SK-N-MC (cell line): ENCODE results near the gene EFHD2.

ENCODE experiments used
- EZH2 ChIP-seq: fragments of 200-600 bp; sonication (generic); IDR thresholded peaks from one replicate; pipeline ENCODE4 v1.6.1; 2017; ENCODE audit warnings: antibody characterized with exemption
- POLR2AphosphoS5 ChIP-seq: IDR thresholded peaks from 2 replicates; pipeline ENCODE4 v1.6.1; 2012; ENCODE audit warnings: mild to moderate bottlenecking, low read depth, low read length, borderline replicate concordance

DNA sequence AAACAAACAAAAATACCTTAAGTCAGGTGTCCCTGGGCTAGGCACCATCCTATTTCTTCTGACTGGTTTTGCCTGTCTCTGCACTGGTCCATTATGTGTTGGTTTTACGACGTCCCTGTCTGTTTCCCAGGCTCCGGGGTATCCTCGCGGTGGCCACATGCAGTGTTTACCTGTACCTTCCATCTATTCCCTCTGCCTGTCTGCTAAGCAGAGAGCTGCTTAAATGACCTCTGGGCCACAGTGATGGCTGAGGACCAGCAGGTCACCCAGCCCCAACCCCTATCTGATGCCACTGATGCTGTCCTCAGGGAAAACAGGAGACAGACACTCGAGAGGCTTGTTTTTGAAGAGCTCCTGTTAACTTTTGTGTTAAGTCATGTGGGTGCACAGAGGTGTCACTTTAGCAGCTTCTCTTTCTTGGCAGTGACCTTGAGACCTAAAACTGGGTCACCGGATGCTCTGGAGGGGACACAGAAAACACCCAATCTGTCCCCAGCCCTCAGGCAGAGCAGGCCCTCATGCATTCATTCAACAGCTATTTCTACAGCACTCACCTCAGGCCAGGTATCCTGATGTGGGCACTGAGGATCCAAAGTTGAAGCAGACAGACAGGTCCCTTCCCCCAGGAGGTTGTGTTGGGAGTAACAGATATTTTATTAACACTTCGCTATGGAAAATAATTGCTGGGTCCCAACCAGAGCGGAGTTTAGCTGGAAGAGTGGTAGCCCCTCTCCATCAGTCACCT is 4.4 kb upstream of the EFHD2 start:
- TF ChIP-seq POLR2AphosphoS5 = no peak
- TF ChIP-seq EZH2 = no peak
